Mucosa of descending colon (tissue), 3 donors: Measurements from ENCODE around the gene ADAMTS19. TPM values are rescaled to one million over a fixed set of nuclear protein-coding genes. Genes with fewer than 3 reads are reported as not detected.

ENCODE experiments used
- ATAC-seq: fragments of 200-7000 bp; cut with Tn5 transposase; one replicate; pipeline ENCODE4 v1.9.1; 2020; ENCODE audit warnings: mild to moderate bottlenecking, moderate library complexity
- DNase-seq, 3 donors: peaks; one replicate each; pipeline ENCODE4 v3.0.0-alpha.2; 2020
- H3K36me3 ChIP-seq: fragments of 200-600 bp; one replicate; pipeline ENCODE4 v1.8.0; 2021; ENCODE audit warnings: low read depth, mild to moderate bottlenecking
- H3K4me1 ChIP-seq: fragments of 200-600 bp; one replicate; pipeline ENCODE4 v1.8.0; 2021; ENCODE audit warnings: low read depth, mild to moderate bottlenecking
- H3K4me3 ChIP-seq: fragments of 200-600 bp; one replicate; pipeline ENCODE4 v1.8.0; 2021; ENCODE audit warnings: mild to moderate bottlenecking
- H3K9me3 ChIP-seq: fragments of 200-600 bp; one replicate; pipeline ENCODE4 v1.8.0; 2021; ENCODE audit warnings: mild to moderate bottlenecking
- intact Hi-C, 2 donors: fragments of 100-400 bp; cut with DNase I in 1 of 2; cut with micrococcal nuclease in 1 of 2; formaldehyde crosslinking; loops; one replicate each; pipeline versions ENCODE4 v1.11.0 to v1.11.1; 2022; cut with DNase I, micrococcal nuclease
- total RNA-seq, 3 donors: library from RNA; stranded (reverse); fragmentation: NEBNext Ultra II Directional in 2 of 3; extraction: Animal tissue kit (Norgen Biotek cat#: 25700) in 2 of 3; gene quantifications; one replicate each; pipeline versions ENCODE4 v1.2.1 to v1.2.4, GENCODE V29; 2021 to 2023
- TF ChIP-seq, protein P1 (sequence below): fragments of 200-600 bp; IDR thresholded peaks from one replicate; pipeline ENCODE4 v1.8.0; 2022; ENCODE audit warnings: antibody characterized with exemption, mild to moderate bottlenecking
- donor health status: DM: no; HTN: no; CAD: no; lungs with moderate emphysema.
- donor health status: DM: no; HTN: no; CAD: no.
- donor health status: DM: no; HTN: yes; CAD: no.

Gene ADAMTS19
- total RNA-seq, 3 donors from 2014 or later = 0.12 to 1.6 (median 0.75) TPM

DNA sequence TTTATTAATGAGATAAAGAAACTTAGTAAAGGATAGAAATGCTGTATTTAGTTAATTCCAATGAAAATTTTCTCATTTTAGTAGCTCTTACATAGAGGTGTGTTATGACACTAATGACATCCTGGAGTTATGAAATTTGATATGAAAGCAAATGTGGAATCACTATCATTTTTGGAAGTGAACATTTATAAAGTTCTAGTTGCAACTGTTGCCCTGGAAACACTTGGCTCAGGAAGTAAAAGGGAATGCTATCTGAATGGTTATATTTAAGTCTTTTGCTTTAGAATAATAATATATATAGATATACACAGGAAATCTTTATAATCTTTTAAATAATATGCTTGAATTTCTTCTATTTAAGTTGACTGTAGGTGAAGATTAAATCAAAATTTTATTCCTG is 16.7 kb downstream of the ADAMTS19 start:
- intact Hi-C loops = no loop called here
- H3K9me3 ChIP-seq = no peaks in the 10 kb centered on the region
- ATAC-seq (no peak), DNase-seq (no peak)
- no peak overlapping the region for H3K4me3 ChIP-seq
- TF ChIP-seq, protein P1, sequence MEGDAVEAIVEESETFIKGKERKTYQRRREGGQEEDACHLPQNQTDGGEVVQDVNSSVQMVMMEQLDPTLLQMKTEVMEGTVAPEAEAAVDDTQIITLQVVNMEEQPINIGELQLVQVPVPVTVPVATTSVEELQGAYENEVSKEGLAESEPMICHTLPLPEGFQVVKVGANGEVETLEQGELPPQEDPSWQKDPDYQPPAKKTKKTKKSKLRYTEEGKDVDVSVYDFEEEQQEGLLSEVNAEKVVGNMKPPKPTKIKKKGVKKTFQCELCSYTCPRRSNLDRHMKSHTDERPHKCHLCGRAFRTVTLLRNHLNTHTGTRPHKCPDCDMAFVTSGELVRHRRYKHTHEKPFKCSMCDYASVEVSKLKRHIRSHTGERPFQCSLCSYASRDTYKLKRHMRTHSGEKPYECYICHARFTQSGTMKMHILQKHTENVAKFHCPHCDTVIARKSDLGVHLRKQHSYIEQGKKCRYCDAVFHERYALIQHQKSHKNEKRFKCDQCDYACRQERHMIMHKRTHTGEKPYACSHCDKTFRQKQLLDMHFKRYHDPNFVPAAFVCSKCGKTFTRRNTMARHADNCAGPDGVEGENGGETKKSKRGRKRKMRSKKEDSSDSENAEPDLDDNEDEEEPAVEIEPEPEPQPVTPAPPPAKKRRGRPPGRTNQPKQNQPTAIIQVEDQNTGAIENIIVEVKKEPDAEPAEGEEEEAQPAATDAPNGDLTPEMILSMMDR = no peak
- no peaks in the 10 kb centered on the region for H3K36me3 ChIP-seq
- H3K4me1 ChIP-seq = no peaks in the 10 kb centered on the region

DNA sequence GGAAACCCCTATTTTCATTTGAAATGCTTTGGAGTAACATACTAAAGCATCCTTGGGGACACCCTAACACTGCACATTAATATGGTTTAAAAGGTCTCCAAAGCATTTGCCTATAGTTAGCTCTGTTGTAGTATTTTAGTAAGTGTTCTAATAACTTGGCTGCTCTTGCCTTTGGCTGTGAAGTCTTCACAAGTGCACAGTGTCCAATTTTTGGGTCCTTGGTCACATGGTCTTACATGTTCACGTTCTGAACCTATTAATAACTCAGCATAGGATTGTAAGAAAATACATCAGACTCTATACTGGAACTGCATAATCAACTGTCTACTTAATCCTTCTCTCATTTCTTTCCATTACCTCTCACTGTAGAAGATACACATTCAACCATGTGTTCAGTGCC is 17.4 kb downstream of the ADAMTS19 start:
- H3K4me1 ChIP-seq = no peaks in the 10 kb centered on the region
- DNase-seq (no peak), ATAC-seq (no peak)
- TF ChIP-seq, protein P1 = no peak
- H3K36me3 ChIP-seq = no peaks in the 10 kb centered on the region
- no peaks in the 10 kb centered on the region for H3K9me3 ChIP-seq
- no peak overlapping the region for H3K4me3 ChIP-seq
- intact Hi-C loops = no loop called here

DNA sequence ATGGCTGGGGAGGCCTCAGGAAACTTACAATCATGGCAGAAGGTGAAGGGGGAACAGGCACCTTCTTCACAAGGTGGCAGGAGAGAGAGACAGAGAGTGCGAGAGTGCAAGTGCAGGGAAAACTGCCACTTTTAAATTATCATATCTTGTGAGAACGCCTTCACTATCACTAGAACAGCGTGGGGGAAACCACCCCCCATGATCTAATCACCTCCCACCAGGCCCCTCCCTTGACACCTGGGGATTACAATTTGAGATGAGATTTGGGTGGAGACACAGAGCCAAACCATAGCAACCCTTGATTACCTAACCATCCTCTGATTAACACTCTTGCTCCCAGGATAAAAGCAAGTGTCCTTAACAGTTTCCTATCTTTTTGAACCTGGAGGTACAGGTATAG is 21.1 kb downstream of the ADAMTS19 start:
- no peaks in the 10 kb centered on the region for H3K9me3 ChIP-seq
- intact Hi-C loops = no loop called here
- no peaks in the 10 kb centered on the region for H3K36me3 ChIP-seq
- TF ChIP-seq, protein P1 = no peak
- DNase-seq (no peak), ATAC-seq (no peak)
- no peak overlapping the region for H3K4me3 ChIP-seq
- H3K4me1 ChIP-seq = no peaks in the 10 kb centered on the region

DNA sequence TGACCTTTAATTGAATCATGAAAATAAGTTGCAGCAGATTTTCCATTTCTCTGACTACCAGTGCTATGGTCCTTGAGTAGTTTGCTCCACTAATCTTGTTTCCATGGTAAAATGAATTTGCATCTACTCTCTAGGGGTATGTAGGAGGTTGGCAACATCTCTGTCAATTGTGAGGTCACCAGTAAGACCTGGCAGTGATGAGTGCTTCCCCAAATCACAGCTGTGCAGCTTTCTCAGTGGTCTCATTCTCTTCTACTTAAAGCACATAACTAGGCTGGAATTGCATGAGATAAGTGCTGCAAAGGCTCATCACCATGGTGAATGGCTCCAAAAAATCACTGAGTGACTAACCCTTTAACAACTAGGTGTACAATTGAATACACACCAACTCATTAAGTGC is 36.3 kb downstream of the ADAMTS19 start:
- no peaks in the 10 kb centered on the region for H3K36me3 ChIP-seq
- no peak overlapping the region for H3K4me3 ChIP-seq
- DNase-seq = no peak
- no peak for ATAC-seq
- H3K4me1 ChIP-seq = no peaks in the 10 kb centered on the region
- intact Hi-C loops = no loop called here
- H3K9me3 ChIP-seq = no peaks in the 10 kb centered on the region
- TF ChIP-seq, protein P1 = no peak

DNA sequence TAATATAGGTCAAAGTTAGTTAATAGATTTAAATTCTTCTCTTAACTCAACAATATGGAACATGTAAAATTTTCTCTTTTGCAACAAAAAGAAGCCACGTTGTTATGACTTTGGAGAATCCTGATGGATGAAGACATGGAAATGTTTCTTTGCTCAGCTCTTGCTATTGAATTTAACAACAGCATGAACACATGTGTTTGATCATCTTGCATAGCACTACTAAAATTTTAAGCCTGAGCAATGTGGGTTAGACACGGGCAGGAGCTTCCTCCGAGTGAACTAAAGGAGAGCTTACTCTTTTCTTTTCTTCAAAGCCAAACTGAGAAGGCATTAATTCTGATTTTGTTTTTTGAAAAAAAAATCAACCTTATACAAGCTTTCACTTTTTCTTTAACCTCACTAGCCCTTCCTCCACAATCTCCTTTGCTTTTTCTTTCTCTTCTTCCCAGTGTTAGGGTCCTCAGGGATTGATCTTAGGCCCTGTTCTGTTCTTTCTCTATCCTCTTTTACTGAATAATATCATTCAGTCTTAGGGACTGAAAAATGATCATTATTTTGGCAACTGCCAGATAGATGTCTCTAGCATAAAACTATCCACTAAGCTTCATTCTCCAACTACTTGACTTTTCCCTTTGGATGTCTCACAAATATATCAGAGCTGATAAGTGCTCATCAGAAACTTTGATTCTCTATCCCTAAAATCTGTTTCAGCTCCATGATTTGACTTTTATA is 36.9 kb downstream of the ADAMTS19 start:
- no peak for DNase-seq
- no peaks in the 10 kb centered on the region for H3K4me1 ChIP-seq
- TF ChIP-seq, protein P1 = no peak
- intact Hi-C loops = no loop called here
- H3K9me3 ChIP-seq = no peaks in the 10 kb centered on the region
- no peak overlapping the region for H3K4me3 ChIP-seq
- H3K36me3 ChIP-seq = no peaks in the 10 kb centered on the region
- no peak for ATAC-seq
